HFFc6 (cell line): ENCODE data around the gene PROCA1. TPM values are rescaled to one million over a fixed set of nuclear protein-coding genes. Genes with fewer than 3 reads are reported as not detected.

ENCODE experiments used
- DNase-seq: peaks from one replicate; pipeline ENCODE4 v3.0.0-alpha.2; 2018
- H3K27ac Mint-ChIP-seq: 2 replicates; pipeline ENCODE4 v1.8.0; 2020; ENCODE audit warnings: mild to moderate bottlenecking, mixed read lengths
- H3K27me3 Mint-ChIP-seq: 2 replicates; pipeline ENCODE4 v1.8.0; 2021; ENCODE audit warnings: mild to moderate bottlenecking, moderate library complexity, mixed read lengths; ENCODE audit not compliant: insufficient read depth
- H3K36me3 Mint-ChIP-seq: 2 replicates; pipeline ENCODE4 v1.8.0; 2021; ENCODE audit warnings: low read depth, mixed read lengths
- H3K4me1 Mint-ChIP-seq: 2 replicates; pipeline ENCODE4 v1.8.0; 2020; ENCODE audit warnings: low read depth, mixed read lengths
- H3K4me3 Mint-ChIP-seq: 2 replicates; pipeline ENCODE4 v1.8.0; 2020; ENCODE audit warnings: mild to moderate bottlenecking, moderate library complexity, mixed read lengths
- H3K9me3 Mint-ChIP-seq: 2 replicates; pipeline ENCODE4 v1.8.0; 2020; ENCODE audit warnings: mild to moderate bottlenecking, mixed read lengths
- total RNA-seq, 6 experiments: library from RNA; stranded (reverse); fragmentation: NEBNext Ultra II Directional; extraction: Animal tissue kit (Norgen Biotek cat#: 25700); gene quantifications; 2 replicates in 1 of 6; 3 replicates in 5 of 6; pipeline ENCODE4 v1.2.3, GENCODE V29; 2021
- TF ChIP-seq, protein P1 (sequence below): fragments of 200-600 bp; sonication (generic); IDR thresholded peaks from 2 replicates; pipeline ENCODE4 v1.5.0; 2021; ENCODE audit warnings: antibody characterized with exemption, mild to moderate bottlenecking

The PROCA1 gene
- total RNA-seq, 6 experiments from 2014 or later = 0.60 to 1.1 (median 0.70) TPM

DNA sequence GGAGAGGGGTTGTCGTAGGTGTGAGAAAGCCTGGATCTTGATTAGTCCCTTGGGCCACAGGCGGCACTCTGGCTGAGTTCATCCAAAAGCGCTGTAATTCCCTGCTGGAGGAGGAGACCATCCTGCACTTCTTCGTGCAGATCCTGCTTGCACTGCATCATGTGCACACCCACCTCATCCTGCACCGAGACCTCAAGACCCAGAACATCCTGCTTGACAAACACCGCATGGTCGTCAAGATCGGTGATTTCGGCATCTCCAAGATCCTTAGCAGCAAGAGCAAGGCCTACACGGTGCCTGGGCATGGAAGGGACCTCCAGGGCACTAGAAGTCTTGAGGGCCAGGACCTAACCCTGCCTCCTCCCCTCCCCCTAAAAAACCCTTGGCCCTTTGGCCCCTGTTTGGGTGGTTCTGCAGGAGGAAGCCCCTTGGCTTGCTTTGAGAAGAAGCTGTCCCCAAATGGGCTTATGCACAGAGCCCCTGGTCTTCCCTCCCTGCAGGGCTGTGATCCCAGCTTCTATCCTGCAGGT is 23.1 kb upstream of the PROCA1 start:
- Mint-ChIP-seq H3K27ac (no peak overlapping the region), H3K9me3 (peaks cover 5% of the 10 kb centered on the region), H3K4me1 (peaks cover 9% of the 10 kb centered on the region), H3K36me3 (peaks cover 3% of the 10 kb centered on the region), H3K27me3 (no peaks in the 10 kb centered on the region; the same call in 1 of the 2 replicates), H3K4me3 (no peak overlapping the region)
- TF ChIP-seq, protein P1, sequence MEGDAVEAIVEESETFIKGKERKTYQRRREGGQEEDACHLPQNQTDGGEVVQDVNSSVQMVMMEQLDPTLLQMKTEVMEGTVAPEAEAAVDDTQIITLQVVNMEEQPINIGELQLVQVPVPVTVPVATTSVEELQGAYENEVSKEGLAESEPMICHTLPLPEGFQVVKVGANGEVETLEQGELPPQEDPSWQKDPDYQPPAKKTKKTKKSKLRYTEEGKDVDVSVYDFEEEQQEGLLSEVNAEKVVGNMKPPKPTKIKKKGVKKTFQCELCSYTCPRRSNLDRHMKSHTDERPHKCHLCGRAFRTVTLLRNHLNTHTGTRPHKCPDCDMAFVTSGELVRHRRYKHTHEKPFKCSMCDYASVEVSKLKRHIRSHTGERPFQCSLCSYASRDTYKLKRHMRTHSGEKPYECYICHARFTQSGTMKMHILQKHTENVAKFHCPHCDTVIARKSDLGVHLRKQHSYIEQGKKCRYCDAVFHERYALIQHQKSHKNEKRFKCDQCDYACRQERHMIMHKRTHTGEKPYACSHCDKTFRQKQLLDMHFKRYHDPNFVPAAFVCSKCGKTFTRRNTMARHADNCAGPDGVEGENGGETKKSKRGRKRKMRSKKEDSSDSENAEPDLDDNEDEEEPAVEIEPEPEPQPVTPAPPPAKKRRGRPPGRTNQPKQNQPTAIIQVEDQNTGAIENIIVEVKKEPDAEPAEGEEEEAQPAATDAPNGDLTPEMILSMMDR = no peak
- DNase-seq = no peak

DNA sequence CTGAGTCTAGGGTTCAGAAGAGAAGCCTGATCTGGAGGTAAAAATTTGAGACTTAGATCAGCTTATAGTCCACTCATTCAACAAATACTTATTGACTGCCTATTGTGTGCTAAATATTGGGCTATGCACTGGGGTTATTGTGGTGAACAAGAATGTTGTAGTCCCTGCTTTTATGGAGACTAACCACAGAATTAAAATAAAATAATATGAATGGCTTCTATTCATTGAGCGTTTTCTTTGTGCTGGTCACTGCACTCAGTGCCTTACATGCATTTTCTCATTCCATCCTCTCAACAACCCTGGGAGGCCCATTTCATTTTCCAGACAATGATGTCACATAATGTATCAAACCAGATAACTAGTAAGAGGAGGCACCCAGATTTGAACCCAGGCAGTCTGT is 21.7 kb upstream of the PROCA1 start:
- Mint-ChIP-seq H3K4me3 (no peak overlapping the region), H3K4me1 (peaks cover 12% of the 10 kb centered on the region), H3K9me3 (no peaks in the 10 kb centered on the region), H3K27ac (no peak overlapping the region), H3K27me3 (no peaks in the 10 kb centered on the region), H3K36me3 (peaks cover 4% of the 10 kb centered on the region; the same call in 1 of the 2 replicates)
- TF ChIP-seq, protein P1 = no peak
- no peak for DNase-seq

DNA sequence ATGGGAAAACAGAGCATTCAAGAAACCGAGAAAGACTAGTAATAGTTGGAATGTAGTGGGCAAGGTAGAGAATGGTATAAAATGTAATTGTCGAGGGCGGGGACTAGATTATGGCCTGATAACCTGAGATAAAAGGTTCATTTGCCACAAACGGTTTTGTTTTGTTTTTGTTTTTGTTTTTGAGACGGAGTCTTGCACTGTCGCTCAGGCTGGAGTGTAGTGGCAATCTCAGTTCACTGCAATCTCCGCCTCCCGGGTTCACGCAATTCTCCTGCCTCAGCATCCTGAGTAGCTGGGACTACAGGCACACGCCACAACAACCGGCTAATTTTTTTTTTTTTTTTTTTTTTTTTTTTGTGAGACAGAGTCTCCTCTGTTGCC is 18.3 kb upstream of the PROCA1 start:
- H3K27me3 Mint-ChIP-seq = peaks cover 18% of the 10 kb centered on the region
- H3K4me1 Mint-ChIP-seq = peaks cover 24% of the 10 kb centered on the region
- H3K27ac Mint-ChIP-seq = no peak overlapping the region
- H3K36me3 Mint-ChIP-seq = peaks cover 5% of the 10 kb centered on the region
- H3K9me3 Mint-ChIP-seq = no peaks in the 10 kb centered on the region
- DNase-seq = no peak
- TF ChIP-seq, protein P1 = no peak
- H3K4me3 Mint-ChIP-seq = no peak overlapping the region

DNA sequence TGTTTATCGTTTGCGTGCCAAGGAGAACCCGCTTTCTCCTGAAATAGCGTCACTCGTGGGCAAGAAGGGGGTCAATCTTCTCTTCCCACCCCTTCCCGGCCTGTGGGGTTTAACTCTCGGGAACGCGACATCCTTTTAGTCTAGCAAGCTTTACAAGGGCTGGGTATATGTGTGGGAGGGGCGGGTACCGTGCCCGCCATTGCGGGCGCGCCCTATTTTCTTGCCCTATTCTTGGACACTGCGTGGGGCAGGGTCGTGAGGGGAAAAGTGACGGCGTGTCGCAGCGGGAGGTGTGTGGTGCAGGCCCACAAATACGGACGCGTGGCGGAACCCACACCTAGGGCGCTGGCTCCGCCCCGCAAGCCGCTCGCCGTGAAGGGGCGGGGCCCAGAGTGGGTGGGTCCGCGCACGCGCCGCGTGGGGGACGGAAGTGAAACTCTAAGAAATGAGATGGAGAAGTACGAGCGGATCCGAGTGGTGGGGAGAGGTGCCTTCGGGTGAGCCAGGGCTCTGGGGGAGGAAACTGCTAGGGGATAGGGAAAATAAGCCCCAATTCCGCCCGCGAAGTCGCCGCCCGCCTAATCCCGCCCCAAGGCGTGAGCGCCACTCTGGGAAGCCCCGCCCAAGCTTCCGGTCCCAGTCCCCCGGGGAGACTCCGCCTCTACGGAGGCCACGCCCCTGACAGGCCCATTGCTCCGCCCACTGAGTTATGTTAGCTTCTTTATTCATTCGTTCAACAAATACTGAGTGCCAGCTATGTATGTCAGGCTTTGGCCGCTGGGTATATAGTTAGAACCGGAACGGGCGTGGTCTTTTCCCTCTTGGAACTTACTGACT is 16.9 kb upstream of the PROCA1 start, which contains the start of gene NEK8:
Gene NEK8, plus strand, starts transcription at position 425 of the 837 bp plus-strand sequence. Its CDS starts 26 bp downstream, at position 451.
- peaks cover 37% of the 10 kb centered on the region for H3K4me1 Mint-ChIP-seq

DNA sequence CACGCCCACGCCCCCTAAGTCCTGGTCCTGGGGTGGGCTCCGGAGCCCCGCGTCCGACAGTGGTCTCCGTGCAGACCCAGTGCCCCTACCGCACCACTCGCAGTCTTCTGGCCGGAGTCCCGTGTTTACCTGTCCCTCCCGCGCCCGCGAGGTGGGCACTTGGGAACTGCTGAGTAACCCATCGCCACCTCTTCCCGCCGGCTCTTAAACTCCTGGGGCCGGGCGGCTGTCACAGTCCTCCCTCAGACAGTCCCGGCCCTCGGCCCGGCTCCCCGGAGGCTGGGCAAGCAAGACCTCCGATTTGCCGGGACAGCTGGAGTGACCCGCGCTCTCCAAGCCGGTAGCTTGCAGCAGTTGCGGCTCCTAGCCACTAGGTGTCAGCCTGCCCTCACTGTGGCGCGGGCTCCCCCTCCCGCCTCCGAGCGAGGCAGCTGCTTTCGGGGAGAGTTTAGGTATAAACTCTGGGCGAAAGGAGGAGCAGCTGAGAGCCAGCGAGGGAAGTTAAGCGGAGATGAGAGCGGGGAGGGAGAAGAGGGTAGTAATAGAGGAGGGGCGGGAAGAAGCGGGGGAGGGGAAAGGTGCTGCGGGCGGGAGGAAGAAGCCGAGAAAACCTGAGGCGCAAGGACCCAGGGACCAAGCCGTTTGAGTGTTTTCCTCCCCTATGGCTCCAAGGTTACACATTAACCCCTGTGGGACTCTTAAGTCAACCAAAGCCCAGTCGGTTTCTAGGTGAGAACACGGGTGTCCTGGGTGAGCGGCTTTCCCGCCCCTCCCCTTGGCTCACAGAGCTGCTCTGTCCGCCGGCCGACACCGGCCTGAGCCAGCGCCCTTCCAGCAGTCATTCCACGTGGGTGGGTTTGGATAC is 15.2 kb upstream of the PROCA1 start:
- peak; percentile 91 for DNase-seq
- no peaks in the 10 kb centered on the region for H3K9me3 Mint-ChIP-seq
- peak overlapping the region; percentile 95 for H3K4me3 Mint-ChIP-seq
- peaks cover 16% of the 10 kb centered on the region for H3K36me3 Mint-ChIP-seq
- H3K4me1 Mint-ChIP-seq = peaks cover 52% of the 10 kb centered on the region
- TF ChIP-seq, protein P1 = peak; percentile 99
- H3K27ac Mint-ChIP-seq = peak overlapping the region; percentile 95
- H3K27me3 Mint-ChIP-seq = peaks cover 19% of the 10 kb centered on the region

More for the DNA sequence above, 16.9 kb upstream of the PROCA1 start, which contains the start of gene NEK8:
- Mint-ChIP-seq H3K27ac (peak within 1 kb of the TSS; percentile 95), H3K27me3 (peaks cover 19% of the 10 kb centered on the region), H3K36me3 (peaks cover 16% of the 10 kb centered on the region), H3K4me3 (peak within 1 kb of the TSS; percentile 95), H3K9me3 (no peaks in the 10 kb centered on the region)
- TF ChIP-seq, protein P1 = no peak
- DNase-seq = peak; percentile 93
